Mesodermal cell (in vitro differentiated cells): Measurements from ENCODE around the gene PALD1.

Source experiments
- H3K27ac ChIP-seq: 2 replicates; pipeline ENCODE4 v1.7.0; 2013; ENCODE audit warnings: mild to moderate bottlenecking, low read depth, low read length, moderate library complexity; ENCODE audit not compliant: severe bottlenecking
- H3K36me3 ChIP-seq: 2 replicates; pipeline ENCODE4 v1.7.1; 2013; ENCODE audit warnings: mild to moderate bottlenecking, low read length, moderate library complexity; ENCODE audit not compliant: control insufficient read depth, insufficient read depth
- H3K4me1 ChIP-seq: one replicate; pipeline ENCODE4 v1.7.1; 2013; ENCODE audit warnings: mild to moderate bottlenecking, low read length; ENCODE audit not compliant: insufficient read depth, control insufficient read depth, poor library complexity, severe bottlenecking
- H3K4me3 ChIP-seq: 2 replicates; pipeline ENCODE4 v1.7.0; 2013; ENCODE audit warnings: low read length, control low read depth, mild to moderate bottlenecking; ENCODE audit not compliant: insufficient read depth, poor library complexity, severe bottlenecking; ENCODE audit errors: extremely low read depth
- H3K9me3 ChIP-seq: 2 replicates; pipeline ENCODE4 v1.7.1; 2013; ENCODE audit warnings: mild to moderate bottlenecking, low read length, moderate library complexity; ENCODE audit not compliant: control insufficient read depth
- WGBS, 2 experiments: methylation state at CpG; one replicate each; pipeline ENCODE4 v1.1.5; 2013; ENCODE audit warnings: missing lambda C conversion rate in 2 of 2; ENCODE audit not compliant: insufficient coverage in 2 of 2; 5-methylcytosine and 5-hydroxymethylcytosine counted together

PALD1 gene

GRCh38 chr10:70588859-70589570 lies 110.4 kb downstream of the PALD1 start:
- peaks cover 9% of the 10 kb centered on the region for H3K4me1 ChIP-seq
- H3K27ac ChIP-seq, result no peak overlapping the region
- WGBS, 2 experiments, result 85 to 88% methylated on average over 6 to 8 of the region's 10 CpGs
- no peaks in the 10 kb centered on the region for H3K36me3 ChIP-seq
- H3K4me3 ChIP-seq, result no peak overlapping the region
- H3K9me3 ChIP-seq, result no peaks in the 10 kb centered on the region

- Histone ChIP-seq H3K36me3 (no peaks in the 10 kb centered on the region), H3K27ac (no peak overlapping the region), H3K4me3 (no peak overlapping the region), H3K4me1 (peaks cover 3% of the 10 kb centered on the region), H3K9me3 (no peaks in the 10 kb centered on the region)
- 97 to 100% methylated on average over 2 to 4 of the region's 5 CpGs for WGBS, 2 experiments
Measured at GRCh38 chr10:70589762-70590654, 111.4 kb downstream of the PALD1 start.

- H3K4me1 ChIP-seq, result no peaks in the 10 kb centered on the region
- no peaks in the 10 kb centered on the region for H3K36me3 ChIP-seq
- H3K4me3 ChIP-seq, result no peak overlapping the region
- no peaks in the 10 kb centered on the region for H3K9me3 ChIP-seq
- no peak overlapping the region for H3K27ac ChIP-seq
- WGBS, 2 experiments, result 87% methylated on average over 2 to 3 of the region's 5 CpGs
Measured at GRCh38 chr10:70590655-70591416, 112.3 kb downstream of the PALD1 start.

GRCh38 chr10:70592186-70592735 lies 113.7 kb downstream of the PALD1 start:
- Histone ChIP-seq H3K27ac (no peak overlapping the region), H3K4me3 (no peak overlapping the region), H3K9me3 (no peaks in the 10 kb centered on the region), H3K36me3 (no peaks in the 10 kb centered on the region), H3K4me1 (no peaks in the 10 kb centered on the region)
- 80 to 82% methylated on average over 2 of the region's 2 CpGs for WGBS, 2 experiments

- Histone ChIP-seq H3K4me1 (no peaks in the 10 kb centered on the region), H3K27ac (no peak overlapping the region), H3K9me3 (no peaks in the 10 kb centered on the region), H3K4me3 (no peak overlapping the region), H3K36me3 (no peaks in the 10 kb centered on the region)
- 82 to 89% methylated on average over 9 to 10 of the region's 16 CpGs for WGBS, 2 experiments
Measured at GRCh38 chr10:70592746-70593512, 114.4 kb downstream of the PALD1 start.

GRCh38 chr10:70593513-70593890 lies 114.9 kb downstream of the PALD1 start:
- Histone ChIP-seq H3K36me3 (no peaks in the 10 kb centered on the region), H3K27ac (no peak overlapping the region)
- 90 to 98% methylated on average over 5 to 7 of the region's 7 CpGs for WGBS, 2 experiments

DNA sequence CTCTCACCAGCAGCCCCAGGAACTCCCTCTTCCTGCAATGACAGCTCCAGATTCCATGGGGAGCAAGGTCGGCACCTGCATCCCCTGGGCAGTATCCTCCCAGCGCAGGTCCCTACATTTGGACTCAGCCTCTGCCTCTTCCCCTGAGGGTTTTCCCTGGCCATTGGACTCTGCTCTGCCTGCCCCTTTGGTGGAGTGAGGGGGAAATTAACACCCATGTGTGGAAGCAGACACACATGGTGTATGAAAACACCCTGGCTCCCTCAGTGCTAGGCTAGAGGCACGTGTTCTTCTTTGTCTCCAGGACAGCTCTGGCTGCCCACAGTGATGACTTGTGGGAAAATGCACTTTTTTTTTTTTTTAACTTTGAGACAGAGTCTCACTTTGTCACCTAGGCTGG lies 115.6 kb downstream of the PALD1 start:
- H3K4me3 ChIP-seq, result no peak overlapping the region
- no peaks in the 10 kb centered on the region for H3K9me3 ChIP-seq
- no peaks in the 10 kb centered on the region for H3K36me3 ChIP-seq
- no peak overlapping the region for H3K27ac ChIP-seq
- 84 to 100% methylated on average over 1 to 2 of the region's 3 CpGs for WGBS, 2 experiments
- H3K4me1 ChIP-seq, result no peaks in the 10 kb centered on the region

More at GRCh38 chr10:70593513-70593890, 114.9 kb downstream of the PALD1 start:
- H3K4me3 ChIP-seq, result no peak overlapping the region
- H3K9me3 ChIP-seq, result no peaks in the 10 kb centered on the region
- H3K4me1 ChIP-seq, result no peaks in the 10 kb centered on the region

GRCh38 chr10:70595566-70596016 lies 117.0 kb downstream of the PALD1 start:
- Histone ChIP-seq H3K9me3 (no peaks in the 10 kb centered on the region), H3K27ac (no peak overlapping the region), H3K36me3 (no peaks in the 10 kb centered on the region), H3K4me1 (no peaks in the 10 kb centered on the region), H3K4me3 (no peak overlapping the region)
- WGBS, 2 experiments, result 88 to 93% methylated on average over 3 to 5 of the region's 5 CpGs

GRCh38 chr10:70596110-70596798 lies 117.7 kb downstream of the PALD1 start:
- 88 to 92% methylated on average over 10 to 13 of the region's 14 CpGs for WGBS, 2 experiments
- no peaks in the 10 kb centered on the region for H3K4me1 ChIP-seq
- H3K36me3 ChIP-seq, result no peaks in the 10 kb centered on the region
- H3K4me3 ChIP-seq, result no peak overlapping the region
- H3K27ac ChIP-seq, result no peak overlapping the region
- no peaks in the 10 kb centered on the region for H3K9me3 ChIP-seq
